ENCODE data around the gene ADARB2.
"Not testable (repeated sequence)": the region's sequence is repeated elsewhere in the genome, so short reads cannot be mapped to it uniquely, and the experiment has no call there.

ADARB2 gene

GRCh38 chr10:1549591-1550290, 187.6 kb downstream of the ADARB2 start:
- DNase-seq (ENCODE audit: low read depth, low spot score), result no peak

- DNase-seq (ENCODE audit: low read depth, low spot score), result no peak
Measured at GRCh38 chr10:1548596-1548995, 188.7 kb downstream of the ADARB2 start.

- DNase-seq (ENCODE audit: low read depth, low spot score), result no peak
Measured at GRCh38 chr10:1548146-1548545, 189.2 kb downstream of the ADARB2 start.

GRCh38 chr10:1546431-1547110, 190.8 kb downstream of the ADARB2 start:
- DNase-seq (ENCODE audit: low read depth, low spot score), result no peak

- no peak for DNase-seq (ENCODE audit: low read depth, low spot score)
Measured at GRCh38 chr10:1545524-1545923, 191.8 kb downstream of the ADARB2 start.

- DNase-seq (ENCODE audit: low read depth, low spot score), result no peak
Measured at GRCh38 chr10:1544929-1545328, 192.4 kb downstream of the ADARB2 start.

- DNase-seq (ENCODE audit: low read depth, low spot score), result no peak
Measured at GRCh38 chr10:1544209-1544673, 193.1 kb downstream of the ADARB2 start.

GRCh38 chr10:1543596-1543995, 193.7 kb downstream of the ADARB2 start:
- no peak for DNase-seq (ENCODE audit: low read depth, low spot score)

- DNase-seq (ENCODE audit: low read depth, low spot score), result no peak
Measured at GRCh38 chr10:1542941-1543340, 194.4 kb downstream of the ADARB2 start.

- DNase-seq (ENCODE audit: low read depth, low spot score), result no peak
Measured at GRCh38 chr10:1540144-1540543, 197.2 kb downstream of the ADARB2 start.

- no peak for DNase-seq (ENCODE audit: low read depth, low spot score)
Measured at GRCh38 chr10:1539216-1539615, 198.1 kb downstream of the ADARB2 start.

- DNase-seq (ENCODE audit: low read depth, low spot score), result no peak
Measured at GRCh38 chr10:1538531-1539061, 198.7 kb downstream of the ADARB2 start.

- DNase-seq (ENCODE audit: low read depth, low spot score), result no peak
Measured at GRCh38 chr10:1538121-1538520, 199.2 kb downstream of the ADARB2 start.

GRCh38 chr10:1537449-1537848, 199.9 kb downstream of the ADARB2 start:
- not testable (repeated sequence) for DNase-seq (ENCODE audit: low read depth, low spot score)

- DNase-seq (ENCODE audit: low read depth, low spot score), result no peak
Measured at GRCh38 chr10:1536341-1536740, 201.0 kb downstream of the ADARB2 start.

- DNase-seq (ENCODE audit: low read depth, low spot score), result no peak
Measured at GRCh38 chr10:1535301-1535965, 201.9 kb downstream of the ADARB2 start.

- no peak for DNase-seq (ENCODE audit: low read depth, low spot score)
Measured at GRCh38 chr10:1534820-1535219, 202.5 kb downstream of the ADARB2 start.

- DNase-seq (ENCODE audit: low read depth, low spot score), result no peak
Measured at GRCh38 chr10:1532636-1533035, 204.7 kb downstream of the ADARB2 start.

- no peak for DNase-seq (ENCODE audit: low read depth, low spot score)
Measured at GRCh38 chr10:1531883-1532597, 205.3 kb downstream of the ADARB2 start.

- no peak for DNase-seq (ENCODE audit: low read depth, low spot score)
Measured at GRCh38 chr10:1530871-1531517, 206.3 kb downstream of the ADARB2 start.

- DNase-seq (ENCODE audit: low read depth, low spot score), result no peak
Measured at GRCh38 chr10:1529806-1530413, 207.4 kb downstream of the ADARB2 start.
